GM21825 (cell line): ENCODE data around the gene KIAA0319L.

Experiments
- ATAC-seq: cut with Tn5 transposase; IDR thresholded peaks from one replicate; pipeline ENCODE4 v1.9.1; 2021; ENCODE audit warnings: mild to moderate bottlenecking, moderate library complexity; ENCODE audit not compliant: unreplicated experiment

KIAA0319L gene

GRCh38 chr1:35394386-35394785 lies 162.8 kb downstream of the KIAA0319L start:
- no peak for ATAC-seq

GRCh38 chr1:35390600-35391494 lies 166.4 kb downstream of the KIAA0319L start:
- no peak for ATAC-seq

DNA sequence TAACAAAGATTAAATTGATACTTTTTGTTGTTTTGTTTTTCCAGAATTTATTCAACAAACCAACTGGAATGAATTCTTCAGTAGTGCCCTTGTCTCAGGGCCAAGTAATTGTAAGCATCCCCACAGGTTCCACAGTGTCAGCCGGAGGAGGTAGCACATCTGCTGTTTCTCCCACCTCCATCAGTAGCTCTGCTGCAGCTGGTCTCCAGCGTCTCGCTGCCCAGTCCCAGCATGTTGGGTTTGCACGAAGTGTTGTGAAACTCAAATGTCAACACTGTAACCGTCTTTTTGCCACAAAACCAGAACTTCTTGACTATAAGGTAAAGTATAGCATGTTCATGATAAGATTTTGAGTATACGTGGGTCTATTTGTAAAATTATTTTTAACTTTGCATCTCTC lies 170.2 kb downstream of the KIAA0319L start:
- no peak for ATAC-seq

DNA sequence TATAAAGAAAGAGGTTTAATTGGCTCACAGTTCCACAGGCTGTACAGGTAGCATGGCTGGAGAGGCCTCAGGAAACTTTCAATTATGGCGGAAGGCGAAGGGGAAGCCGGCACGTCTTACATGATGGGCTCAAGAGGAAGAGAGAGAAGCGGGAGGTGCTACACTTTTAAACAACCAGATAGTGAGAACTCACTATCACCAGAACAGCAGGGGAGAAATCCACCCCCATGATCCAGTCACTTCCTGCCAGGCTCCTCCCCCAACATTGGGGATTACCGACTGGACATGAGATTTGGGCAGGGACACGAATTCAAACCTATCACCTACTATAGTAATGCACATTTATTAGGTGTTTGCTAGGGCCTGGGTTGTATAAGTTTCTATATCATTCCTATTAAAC lies 170.9 kb downstream of the KIAA0319L start:
- no peak for ATAC-seq
